Natural killer cell (primary cell): ENCODE data around the gene SUSD3. TPM values are rescaled to one million over a fixed set of nuclear protein-coding genes. Genes with fewer than 3 reads are reported as not detected.

Source experiments
- ATAC-seq, 3 donors: fragments of 150-1000 bp in 2 of 3; fragments of 200-7000 bp in 1 of 3; cut with Tn5 transposase; 1 replicate in 1 of 3; 2 replicates in 2 of 3; pipeline ENCODE4 v1.10.0; 2021; ENCODE audit warnings: mild to moderate bottlenecking in 2 of 3, moderate library complexity in 2 of 3
- DNase-seq, 2 donors: peaks; one replicate each; pipeline versions ENCODE4 v3.0.0 to v3.0.0-alpha.2; 2013 to 2021; ENCODE audit warnings: mixed read lengths in 1 of 2
- H3K27ac ChIP-seq: one replicate; pipeline ENCODE4 v1.5.1; 2013; ENCODE audit warnings: mild to moderate bottlenecking, low read length
- H3K27me3 ChIP-seq: one replicate; pipeline ENCODE4 v1.6.1; 2013; ENCODE audit warnings: low read length; ENCODE audit not compliant: control insufficient read depth, insufficient read depth
- H3K36me3 ChIP-seq: one replicate; pipeline ENCODE4 v1.6.1; 2013; ENCODE audit warnings: low read length; ENCODE audit not compliant: control insufficient read depth, insufficient read depth
- H3K4me1 ChIP-seq: one replicate; pipeline ENCODE4 v1.6.1; 2013; ENCODE audit warnings: low read length; ENCODE audit not compliant: control insufficient read depth, insufficient read depth
- H3K4me3 ChIP-seq: one replicate; pipeline ENCODE4 v1.5.1; 2013; ENCODE audit warnings: low read length
- H3K9me3 ChIP-seq: one replicate; pipeline ENCODE4 v1.6.1; 2013; ENCODE audit warnings: low read length; ENCODE audit not compliant: control insufficient read depth, insufficient read depth
- H3K27ac Mint-ChIP-seq, 2 donors: one replicate each; pipeline ENCODE4 v1.8.0; 2022; ENCODE audit warnings: mild to moderate bottlenecking in 2 of 2, mixed read lengths in 2 of 2, moderate library complexity in 1 of 2
- H3K27me3 Mint-ChIP-seq, 2 donors: one replicate each; pipeline ENCODE4 v1.8.0; 2022; ENCODE audit warnings: low read depth in 2 of 2, mixed read lengths in 2 of 2
- H3K36me3 Mint-ChIP-seq: one replicate; pipeline ENCODE4 v1.8.0; 2022; ENCODE audit warnings: mixed read lengths
- H3K4me1 Mint-ChIP-seq, 2 donors: one replicate each; pipeline ENCODE4 v1.8.0; 2022; ENCODE audit warnings: mixed read lengths in 2 of 2
- H3K4me3 Mint-ChIP-seq: one replicate; pipeline ENCODE4 v1.8.0; 2022; ENCODE audit warnings: mild to moderate bottlenecking, moderate library complexity, mixed read lengths
- H3K9me3 Mint-ChIP-seq, 2 donors: one replicate each; pipeline ENCODE4 v1.8.0; 2022; ENCODE audit warnings: mixed read lengths in 2 of 2
- CTCF ChIP-seq: fragments of 200-600 bp; IDR thresholded peaks from one replicate; pipeline ENCODE4 v1.8.0; 2022; ENCODE audit warnings: antibody characterized with exemption
- WGBS: methylation state at CpG from one replicate; pipeline ENCODE4 v1.1.7; 2013; ENCODE audit warnings: missing lambda C conversion rate; ENCODE audit not compliant: insufficient coverage; 5-methylcytosine and 5-hydroxymethylcytosine counted together
- intact Hi-C: fragments of 100-400 bp; cut with micrococcal nuclease; formaldehyde crosslinking; loops from one replicate; pipeline ENCODE4 v1.14.2; 2022
- total RNA-seq, 4 donors: library from RNA; stranded (reverse); fragments of 120-200 nt in 1 of 4; gene quantifications; one replicate each; pipeline versions ENCODE4 v1.2.3 to v1.2.4, GENCODE V29; 2013 to 2022

SUSD3 gene
- total RNA-seq, 3 donors from 2014 or later (not counting 1 experiment from before 2014, with no cell fraction given) = 1.2 to 2.1 (median 1.8) TPM

- Mint-ChIP-seq H3K27ac (peak within 1 kb of the TSS; percentile 91 to 92), H3K4me3 (peak within 1 kb of the TSS; percentile 88), H3K9me3 (no peaks in the 10 kb centered on the region), H3K36me3 (no peaks in the 10 kb centered on the region), H3K27me3 (no peaks in the 10 kb centered on the region), H3K4me1 (peaks cover 31 to 51% of the 10 kb centered on the region in 2 donors)
- Histone ChIP-seq H3K4me1 (peaks cover 73% of the 10 kb centered on the region), H3K4me3 (peak within 1 kb of the TSS; percentile 63), H3K9me3 (no peaks in the 10 kb centered on the region), H3K36me3 (no peaks in the 10 kb centered on the region), H3K27ac (peak within 1 kb of the TSS; percentile 98), H3K27me3 (no peaks in the 10 kb centered on the region)
- WGBS = under 1% methylated on average over 65 of the region's 65 CpGs
- peak in 1 of 2 donors; percentile 72 for DNase-seq
- intact Hi-C loops = loop anchor here (2.0 to 5.0 kb wide), 3 partner anchors 36 to 471 kb away; partner anchors contain the start of genes FAM120A, FAM120AOS and NINJ1
- no peak for TF ChIP-seq CTCF
- ATAC-seq = no peak
These were observed 37.8 kb downstream of the SUSD3 start, which contains the start of gene CARD19 for GRCh38 chr9:93096131-93096802. Gene CARD19 (plus strand): TSS chr9:93096217. CDS start chr9:93096346, 129 bp downstream.

- H3K4me3 ChIP-seq = peak overlapping the region; percentile 54
- no peaks in the 10 kb centered on the region for H3K27me3 ChIP-seq
- Mint-ChIP-seq H3K4me1 (peaks cover 31 to 51% of the 10 kb centered on the region in 2 donors), H3K27me3 (no peaks in the 10 kb centered on the region), H3K9me3 (no peaks in the 10 kb centered on the region), H3K27ac (peak overlapping the region; percentile 91 to 92), H3K36me3 (no peaks in the 10 kb centered on the region), H3K4me3 (peak overlapping the region; percentile 88)
- no peaks in the 10 kb centered on the region for H3K9me3 ChIP-seq
- peaks cover 73% of the 10 kb centered on the region for H3K4me1 ChIP-seq
- ATAC-seq = no peak
- H3K36me3 ChIP-seq = no peaks in the 10 kb centered on the region
- WGBS = 13% methylated on average over 16 of the region's 16 CpGs
- H3K27ac ChIP-seq = peak overlapping the region; percentile 61
- no peak for DNase-seq
- TF ChIP-seq CTCF = no peak
- intact Hi-C loops = loop anchor here (2.0 to 5.0 kb wide), 3 partner anchors 35 to 470 kb away; partner anchors contain the start of genes FAM120A, FAM120AOS and NINJ1
These were observed 38.4 kb downstream of the SUSD3 start for GRCh38 chr9:93096811-93097382.

- H3K9me3 Mint-ChIP-seq = no peaks in the 10 kb centered on the region
- Histone ChIP-seq H3K4me3 (no peak overlapping the region), H3K4me1 (peaks cover 67% of the 10 kb centered on the region), H3K9me3 (no peaks in the 10 kb centered on the region), H3K36me3 (no peaks in the 10 kb centered on the region), H3K27me3 (no peaks in the 10 kb centered on the region), H3K27ac (peak overlapping the region; percentile 61)
- H3K4me1 Mint-ChIP-seq = peaks cover 31 to 47% of the 10 kb centered on the region in 2 donors
- H3K27ac Mint-ChIP-seq = peak overlapping the region; percentile 91 to 92
- TF ChIP-seq CTCF = no peak
- H3K27me3 Mint-ChIP-seq = no peaks in the 10 kb centered on the region
- intact Hi-C loops = loop anchor here (2.0 to 5.0 kb wide), 3 partner anchors 35 to 469 kb away; partner anchors contain the start of genes FAM120A, FAM120AOS and NINJ1
- ATAC-seq = no peak
- peak overlapping the region; percentile 88 for H3K4me3 Mint-ChIP-seq
- peak in 1 of 2 donors; percentile 38 for DNase-seq
- 71% methylated on average over 11 of the region's 11 CpGs for WGBS
- H3K36me3 Mint-ChIP-seq = no peaks in the 10 kb centered on the region
These were observed 39.2 kb downstream of the SUSD3 start for GRCh38 chr9:93097511-93098201.
